GM12878 (cell line): ENCODE results near the gene TKT.

Experiments used
- CTCF ChIP-seq, 3 experiments: IDR thresholded peaks in 2 of 3; conservative IDR thresholded peaks in 1 of 3; 2 replicates each; pipeline ENCODE4 v1.5.1; 2011; ENCODE audit warnings: low read depth in 3 of 3, low read length in 3 of 3, mild to moderate bottlenecking in 3 of 3, control low read depth in 2 of 3, moderate library complexity in 2 of 3, inconsistent platforms in 1 of 3, mixed read lengths in 1 of 3; ENCODE audit not compliant: control insufficient read depth in 2 of 3, insufficient read depth in 1 of 3; ENCODE audit errors: extremely low read depth in 1 of 3
- GATAD2B ChIP-seq: fragments of 450-650 bp; conservative IDR thresholded peaks from 2 replicates; pipeline ENCODE4 v1.6.1; 2017; ENCODE audit warnings: low read depth, mild to moderate bottlenecking, moderate library complexity
- POLR2A ChIP-seq: IDR thresholded peaks from 2 replicates; pipeline ENCODE4 v1.6.1; 2011; ENCODE audit warnings: low read depth, mild to moderate bottlenecking, low read length
- RBBP5 ChIP-seq: fragments of 200-600 bp; sonication (generic); conservative IDR thresholded peaks from 2 replicates; pipeline ENCODE4 v1.6.1; 2016
- SIN3A ChIP-seq: IDR thresholded peaks from 2 replicates; pipeline ENCODE4 v1.6.1; 2012; ENCODE audit warnings: low read depth, low read length, improper control_type of control experiment
- SMAD1 ChIP-seq: fragments of 450-650 bp; IDR thresholded peaks from 2 replicates; pipeline ENCODE4 v1.6.1; 2018; ENCODE audit warnings: mild to moderate bottlenecking, low read depth; ENCODE audit not compliant: partially characterized antibody
- SPI1 ChIP-seq: IDR thresholded peaks from 2 replicates; pipeline ENCODE4 v1.6.1; 2011; ENCODE audit warnings: low read depth, mild to moderate bottlenecking, low read length, moderate library complexity, borderline replicate concordance; ENCODE audit not compliant: insufficient read depth
- STAT3 ChIP-seq: IDR thresholded peaks from 2 replicates; pipeline ENCODE4 v1.6.1; 2011; ENCODE audit warnings: low read depth, low read length, improper control_type of control experiment
- ZNF274 ChIP-seq: IDR thresholded peaks from one replicate; pipeline ENCODE4 v1.8.0; 2011; ENCODE audit not compliant: insufficient read length, insufficient read depth

DNA sequence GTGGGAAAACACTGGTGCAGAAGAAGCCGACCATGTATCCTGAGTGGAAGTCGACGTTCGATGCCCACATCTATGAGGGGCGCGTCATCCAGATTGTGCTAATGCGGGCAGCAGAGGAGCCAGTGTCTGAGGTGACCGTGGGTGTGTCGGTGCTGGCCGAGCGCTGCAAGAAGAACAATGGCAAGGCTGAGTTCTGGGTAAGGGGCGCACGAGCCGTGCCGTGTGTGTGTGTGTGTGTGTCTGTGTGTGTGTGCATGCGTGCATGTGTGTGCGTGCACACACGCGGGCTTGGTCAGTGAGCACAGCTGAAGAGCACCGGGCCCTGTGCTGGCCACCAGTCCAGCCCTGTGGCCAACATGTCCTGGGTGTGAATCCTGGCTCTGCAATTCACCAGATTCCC is 76.2 kb downstream of the TKT start:
- TF ChIP-seq ZNF274 (no peak), SPI1 (no peak), SMAD1 (no peak), GATAD2B (no peak), CTCF (IDR thresholded peaks at IDR 0.05 in 2 of 3, conservative IDR thresholded peaks at IDR 0.05 in 1 of 3; ENCODE audit: control insufficient read depth in 2 of 3, extremely low read depth in 1 of 3, insufficient read depth in 1 of 3, low read depth in 3 of 3, low read length in 3 of 3) (no peak), SIN3A (no peak), POLR2A (peak; percentile 62), STAT3 (no peak), RBBP5 (no peak)
